Measurements from ENCODE around the gene TBXAS1. TPM values are rescaled to one million over a fixed set of nuclear protein-coding genes. Genes with fewer than 3 reads are reported as not detected.

The TBXAS1 gene
- total and polyA plus RNA-seq, 4 donors, result 19.6 to 126 (median 55.2) TPM

DNA sequence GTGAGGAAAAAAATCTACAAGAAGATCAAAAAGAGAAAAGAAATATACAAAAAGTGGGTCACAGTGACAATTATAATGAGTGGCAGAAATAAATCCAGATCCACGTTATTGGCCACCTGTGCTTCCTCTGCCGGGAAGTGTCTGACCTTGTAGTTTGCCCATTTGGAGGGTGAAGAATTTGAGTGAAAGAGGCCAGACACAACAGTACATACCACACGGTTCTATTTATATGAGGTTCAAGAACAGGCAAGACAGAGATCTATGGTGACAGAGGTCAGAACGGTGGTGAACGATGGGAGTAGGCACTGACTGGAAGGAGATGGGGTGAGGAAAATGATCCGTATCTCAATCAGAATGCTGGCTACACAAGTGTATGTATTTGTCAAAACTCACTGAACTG is 216.6 kb downstream of the TBXAS1 start:
- DNase-seq (no peak), ATAC-seq (ENCODE audit: insufficient read depth, low FRiP score) (no peak)
- Histone ChIP-seq H3K27me3 (ENCODE audit: control insufficient read depth in 3 of 3, insufficient read depth in 3 of 3, low read length in 2 of 3) (no peaks in the 10 kb centered on the region), H3K9ac (ENCODE audit: insufficient read depth in 1 of 2, low read length in 2 of 2) (no peak overlapping the region), H3K27ac (ENCODE audit: low read depth in 1 of 2, low read length in 1 of 2) (no peak overlapping the region), H3K36me3 (ENCODE audit: control insufficient read depth in 4 of 4, insufficient read depth in 4 of 4, low read length in 4 of 4) (peaks cover 0 to 19% (median 4%) of the 10 kb centered on the region in 4 donors), H3K9me3 (ENCODE audit: control insufficient read depth in 4 of 4, insufficient read depth in 3 of 4, low read length in 3 of 4) (peaks cover 0 to 2% (median 0%) of the 10 kb centered on the region in 4 donors), H3K4me1 (ENCODE audit: control insufficient read depth in 5 of 5, insufficient read depth in 5 of 5, low read length in 5 of 5) (peaks cover 0 to 15% (median 0%) of the 10 kb centered on the region in 5 donors), H3K4me3 (no peak overlapping the region)
- TF ChIP-seq, protein P1, sequence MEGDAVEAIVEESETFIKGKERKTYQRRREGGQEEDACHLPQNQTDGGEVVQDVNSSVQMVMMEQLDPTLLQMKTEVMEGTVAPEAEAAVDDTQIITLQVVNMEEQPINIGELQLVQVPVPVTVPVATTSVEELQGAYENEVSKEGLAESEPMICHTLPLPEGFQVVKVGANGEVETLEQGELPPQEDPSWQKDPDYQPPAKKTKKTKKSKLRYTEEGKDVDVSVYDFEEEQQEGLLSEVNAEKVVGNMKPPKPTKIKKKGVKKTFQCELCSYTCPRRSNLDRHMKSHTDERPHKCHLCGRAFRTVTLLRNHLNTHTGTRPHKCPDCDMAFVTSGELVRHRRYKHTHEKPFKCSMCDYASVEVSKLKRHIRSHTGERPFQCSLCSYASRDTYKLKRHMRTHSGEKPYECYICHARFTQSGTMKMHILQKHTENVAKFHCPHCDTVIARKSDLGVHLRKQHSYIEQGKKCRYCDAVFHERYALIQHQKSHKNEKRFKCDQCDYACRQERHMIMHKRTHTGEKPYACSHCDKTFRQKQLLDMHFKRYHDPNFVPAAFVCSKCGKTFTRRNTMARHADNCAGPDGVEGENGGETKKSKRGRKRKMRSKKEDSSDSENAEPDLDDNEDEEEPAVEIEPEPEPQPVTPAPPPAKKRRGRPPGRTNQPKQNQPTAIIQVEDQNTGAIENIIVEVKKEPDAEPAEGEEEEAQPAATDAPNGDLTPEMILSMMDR (IDR thresholded peaks at IDR 0.05; ENCODE audit: control extremely low read depth, extremely low read depth), result no peak
- WGBS, 2 donors, result 67 to 82% methylated on average over 6 of the region's 6 CpGs

DNA sequence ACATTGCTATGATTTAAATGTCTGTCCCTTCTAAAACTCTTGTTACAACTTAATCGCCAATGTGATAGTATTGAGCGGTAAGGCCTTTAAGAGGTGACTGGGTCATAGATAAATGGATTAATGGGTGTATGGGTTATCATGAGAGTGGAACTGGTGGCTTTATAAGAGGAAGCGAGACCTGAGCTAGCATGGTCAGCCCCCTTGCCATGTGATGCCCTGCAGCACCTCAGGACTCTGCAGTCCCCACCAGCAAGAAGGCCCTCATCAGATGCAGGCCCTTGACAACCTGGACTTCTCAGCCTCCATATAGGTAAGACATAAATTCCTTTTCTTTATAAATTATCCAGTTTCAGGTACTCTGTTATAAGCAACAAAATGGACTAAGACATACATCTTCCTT is 218.1 kb downstream of the TBXAS1 start:
- 95 to 97% methylated on average over 3 of the region's 3 CpGs for WGBS, 2 donors
- Histone ChIP-seq H3K36me3 (ENCODE audit: control insufficient read depth in 4 of 4, insufficient read depth in 4 of 4, low read length in 4 of 4) (peaks cover 0 to 13% (median 2%) of the 10 kb centered on the region in 4 donors), H3K4me3 (no peak overlapping the region), H3K9ac (ENCODE audit: insufficient read depth in 1 of 2, low read length in 2 of 2) (no peak overlapping the region), H3K27me3 (ENCODE audit: control insufficient read depth in 3 of 3, insufficient read depth in 3 of 3, low read length in 2 of 3) (no peaks in the 10 kb centered on the region), H3K27ac (ENCODE audit: low read depth in 1 of 2, low read length in 1 of 2) (no peak overlapping the region), H3K4me1 (ENCODE audit: control insufficient read depth in 5 of 5, insufficient read depth in 5 of 5, low read length in 5 of 5) (peaks cover 0 to 15% (median 0%) of the 10 kb centered on the region in 5 donors), H3K9me3 (ENCODE audit: control insufficient read depth in 4 of 4, insufficient read depth in 3 of 4, low read length in 3 of 4) (peaks cover 0 to 2% (median 0%) of the 10 kb centered on the region in 4 donors)
- TF ChIP-seq, protein P1 (IDR thresholded peaks at IDR 0.05; ENCODE audit: control extremely low read depth, extremely low read depth), result no peak
- DNase-seq (no peak), ATAC-seq (ENCODE audit: insufficient read depth, low FRiP score) (no peak)

DNA sequence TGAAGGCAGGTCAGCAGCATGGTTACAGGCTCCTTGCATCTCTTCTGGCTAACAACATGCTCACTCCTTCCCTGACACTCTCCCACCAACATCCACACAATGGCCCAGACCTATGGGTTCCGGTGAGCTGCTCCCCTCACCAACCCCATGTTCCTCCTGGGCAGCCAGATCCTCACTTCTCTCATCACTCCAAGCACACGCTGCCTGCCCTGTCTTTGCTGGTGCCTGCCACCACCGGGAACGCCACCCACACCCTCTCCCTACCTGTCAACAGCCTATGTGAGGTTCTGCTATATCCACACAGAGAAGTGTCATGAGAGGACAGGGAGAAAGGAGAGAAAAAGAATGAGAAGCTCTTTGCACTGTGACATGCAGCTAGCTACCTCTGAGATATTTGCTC is 219.1 kb downstream of the TBXAS1 start:
- Histone ChIP-seq H3K9me3 (ENCODE audit: control insufficient read depth in 4 of 4, insufficient read depth in 3 of 4, low read length in 3 of 4) (no peaks in the 10 kb centered on the region), H3K27ac (ENCODE audit: low read depth in 1 of 2, low read length in 1 of 2) (no peak overlapping the region), H3K9ac (ENCODE audit: insufficient read depth in 1 of 2, low read length in 2 of 2) (no peak overlapping the region), H3K27me3 (ENCODE audit: control insufficient read depth in 3 of 3, insufficient read depth in 3 of 3, low read length in 2 of 3) (no peaks in the 10 kb centered on the region), H3K4me1 (ENCODE audit: control insufficient read depth in 5 of 5, insufficient read depth in 5 of 5, low read length in 5 of 5) (peaks cover 0 to 15% (median 0%) of the 10 kb centered on the region in 5 donors), H3K36me3 (ENCODE audit: control insufficient read depth in 4 of 4, insufficient read depth in 4 of 4, low read length in 4 of 4) (peaks cover 0 to 10% (median 2%) of the 10 kb centered on the region in 4 donors), H3K4me3 (no peak overlapping the region)
- 98 to 100% methylated on average over 4 of the region's 4 CpGs for WGBS, 2 donors
- DNase-seq (no peak), ATAC-seq (ENCODE audit: insufficient read depth, low FRiP score) (no peak)
- TF ChIP-seq, protein P1 (IDR thresholded peaks at IDR 0.05; ENCODE audit: control extremely low read depth, extremely low read depth), result no peak

DNA sequence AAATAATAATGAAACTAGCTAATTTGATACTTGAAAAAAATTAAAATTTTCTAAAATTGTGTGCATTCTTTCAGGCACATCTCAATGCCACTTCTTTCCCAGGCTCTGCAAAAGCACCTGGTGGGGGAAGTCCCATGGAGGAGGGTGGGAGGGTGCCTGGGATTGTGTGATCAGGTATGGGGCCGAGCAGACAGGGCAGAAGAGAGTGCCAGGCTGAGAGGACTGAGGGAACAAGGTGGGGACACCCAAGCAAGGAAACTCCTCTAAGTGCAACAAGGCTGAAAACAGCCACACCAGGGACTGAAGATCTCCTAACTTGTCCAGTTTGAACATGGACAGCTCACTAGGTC is 219.9 kb downstream of the TBXAS1 start:
- ATAC-seq (ENCODE audit: insufficient read depth, low FRiP score), result no peak
- Histone ChIP-seq H3K36me3 (ENCODE audit: control insufficient read depth in 4 of 4, insufficient read depth in 4 of 4, low read length in 4 of 4) (peaks cover 0 to 10% (median 3%) of the 10 kb centered on the region in 4 donors), H3K9ac (ENCODE audit: insufficient read depth in 1 of 2, low read length in 2 of 2) (no peak overlapping the region), H3K9me3 (ENCODE audit: control insufficient read depth in 4 of 4, insufficient read depth in 3 of 4, low read length in 3 of 4) (no peaks in the 10 kb centered on the region), H3K27ac (ENCODE audit: low read depth in 1 of 2, low read length in 1 of 2) (peak overlapping the region in 1 of 2 donors; percentile 86), H3K27me3 (ENCODE audit: control insufficient read depth in 3 of 3, insufficient read depth in 3 of 3, low read length in 2 of 3) (no peaks in the 10 kb centered on the region), H3K4me1 (ENCODE audit: control insufficient read depth in 5 of 5, insufficient read depth in 5 of 5, low read length in 5 of 5) (peaks cover 0 to 15% (median 0%) of the 10 kb centered on the region in 5 donors), H3K4me3 (no peak overlapping the region)
- DNase-seq, result no peak
- WGBS, 2 donors, result 73 to 86% methylated on average over 1 of the region's 1 CpG
- TF ChIP-seq, protein P1 (IDR thresholded peaks at IDR 0.05; ENCODE audit: control extremely low read depth, extremely low read depth), result no peak
